K562 (cell line): ENCODE results near the gene KIAA0513. TPM values are rescaled to one million over a fixed set of nuclear protein-coding genes. Genes with fewer than 3 reads are reported as not detected.

ENCODE experiments used
- ATF3 ChIP-seq, 2 experiments: fragments of 450-650 bp in 1 of 2; sonication (generic) in 1 of 2; formaldehyde crosslinking in 1 of 2; IDR thresholded peaks in 1 of 2; conservative IDR thresholded peaks in 1 of 2; 2 replicates each; pipeline versions ENCODE4 v1.6.1 to v1.8.1; 2016 to 2023; ENCODE audit warnings: mild to moderate bottlenecking in 2 of 2, moderate library complexity in 2 of 2, inconsistent platforms in 1 of 2, missing genetic modification reagents in 1 of 2
- CEBPG ChIP-seq, 3 experiments: fragments of 200-800 bp in 1 of 3; sonication (Bioruptor generic) in 1 of 3; sonication (generic) in 1 of 3; formaldehyde crosslinking in 1 of 3; IDR thresholded peaks in 2 of 3; conservative IDR thresholded peaks in 1 of 3; 2 replicates each; pipeline versions ENCODE4 v1.6.1 to v1.8.0; 2016 to 2022; ENCODE audit warnings: missing compliant biosample characterization in 2 of 3, missing genetic modification characterization in 2 of 3, mild to moderate bottlenecking in 1 of 3, missing genetic modification reagents in 1 of 3
- HSF4 ChIP-seq: fragments of 250-450 bp; sonication (Bioruptor Pico); IDR thresholded peaks from 2 replicates; pipeline ENCODE4 v2.1.2; 2022; ENCODE audit warnings: mild to moderate bottlenecking, moderate library complexity, borderline replicate concordance
- ILK ChIP-seq: fragments of 450-650 bp; IDR thresholded peaks from 2 replicates; pipeline ENCODE4 v1.6.1; 2016; ENCODE audit warnings: missing genetic modification characterization, low read depth, mild to moderate bottlenecking, missing compliant biosample characterization, moderate library complexity, borderline replicate concordance
- KDM5B ChIP-seq: fragments of 200-600 bp; sonication (generic); IDR thresholded peaks from 2 replicates; pipeline ENCODE4 v1.6.1; 2012; ENCODE audit warnings: low read depth, mild to moderate bottlenecking, moderate library complexity, low read length, control low read depth, inconsistent platforms; ENCODE audit not compliant: insufficient replicate concordance
- LCOR ChIP-seq: sonication (generic); formaldehyde crosslinking; IDR thresholded peaks from 2 replicates; pipeline ENCODE4 v1.8.0; 2022; ENCODE audit warnings: mild to moderate bottlenecking, missing genetic modification reagents
- MTA1 ChIP-seq: fragments of 450-650 bp; IDR thresholded peaks from 2 replicates; pipeline ENCODE4 v1.6.1; 2017; ENCODE audit warnings: borderline replicate concordance
- POLR3A ChIP-seq: IDR thresholded peaks from 2 replicates; pipeline ENCODE4 v1.6.1; 2011; ENCODE audit warnings: borderline replicate concordance, mild to moderate bottlenecking, moderate library complexity; ENCODE audit not compliant: insufficient read length, insufficient read depth; ENCODE audit errors: extremely low read depth
- RBM25 ChIP-seq: fragments of 200-400 bp; formaldehyde crosslinking; IDR thresholded peaks from 2 replicates; pipeline ENCODE4 v1.6.1; 2018; ENCODE audit warnings: low read length, low read depth, moderate library complexity; ENCODE audit not compliant: severe bottlenecking
- SMARCA5 ChIP-seq: fragments of 450-650 bp; IDR thresholded peaks from 2 replicates; pipeline ENCODE4 v1.6.1; 2016
- ZBTB26 ChIP-seq: fragments of 450-650 bp; formaldehyde crosslinking; IDR thresholded peaks from 2 replicates; pipeline ENCODE4 v1.4.0; 2022; ENCODE audit warnings: missing genetic modification characterization
- ZFPM2 ChIP-seq: fragments of 250-450 bp; sonication (Bioruptor Pico); IDR thresholded peaks from 2 replicates; pipeline ENCODE4 v1.5.1; 2022; ENCODE audit warnings: mild to moderate bottlenecking
- ZNF146 ChIP-seq: IDR thresholded peaks from one replicate; pipeline ENCODE4 v1.6.1; 2018; ENCODE audit warnings: missing compliant biosample characterization; ENCODE audit not compliant: unreplicated experiment
- polyA plus RNA-seq, 8 experiments: library from polyadenylated mRNA; depleted of rRNA in 4 of 8; stranded (reverse) in 5 of 8; unstranded in 3 of 8; fragments of >200 nt; fragmentation: Nextera tagmentation in 2 of 8; fragmentation: Illumina TruSeq in 1 of 8; extraction: Ambion mirVana in 2 of 8; extraction: Trizol in 1 of 8; gene quantifications; 2 replicates each; pipeline versions ENCODE4 v1.2.1 to v1.2.3, GENCODE V29; 2011 to 2014; ENCODE audit warnings: inconsistent platforms in 1 of 8, missing spikeins in 1 of 8
- total RNA-seq, 7 experiments: library from RNA; depleted of rRNA in 6 of 7; stranded (reverse); fragments of >200 nt in 6 of 7; fragmentation: Illumina TruSeq in 2 of 7; extraction: Trizol in 2 of 7; gene quantifications; 2 replicates each; pipeline versions ENCODE4 v1.2.1 to v1.2.3, GENCODE V29; 2011 to 2021; ENCODE audit warnings: low replicate concordance in 1 of 7
- TF ChIP-seq, protein P1 (sequence below): fragments of 450-650 bp; IDR thresholded peaks from 2 replicates; pipeline ENCODE4 v1.6.1; 2016; ENCODE audit warnings: antibody characterized with exemption

KIAA0513 gene
- total and polyA plus RNA-seq, 9 of the 15 experiments (the other 6 are each of a cell fraction or from before 2014, with no cell fraction given): 0.18 to 13.7 (median 10.2) TPM

DNA sequence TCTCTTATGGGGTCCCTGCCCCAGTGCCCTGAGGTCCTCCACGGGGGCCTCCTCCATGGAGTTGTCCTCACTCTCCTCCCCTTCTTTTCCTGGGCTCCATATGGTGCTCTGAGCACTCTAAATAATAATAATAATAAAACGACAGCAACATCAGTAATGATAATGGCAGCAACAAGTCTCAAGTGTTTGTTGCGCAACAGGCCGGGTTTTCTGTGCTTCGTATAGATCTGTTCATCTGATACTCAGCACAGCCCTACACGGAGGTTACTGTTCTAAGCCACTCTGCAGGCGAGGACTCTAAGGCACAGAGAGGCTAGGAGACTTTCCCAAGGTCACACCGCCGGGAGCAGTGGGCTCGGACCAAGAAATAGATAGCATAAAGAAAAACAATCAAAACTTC lies 71.0 kb downstream of the KIAA0513 start (continued):
- TF ChIP-seq RBM25 (no peak), LCOR (no peak), CEBPG (CRISPR knock-in tag; IDR thresholded peaks at IDR 0.05) (peak; percentile 92), CEBPG (tag; conservative IDR thresholded peaks at IDR 0.05 in 1 of 2, IDR thresholded peaks at IDR 0.05 in 1 of 2) (peak; percentile 95 to 100), HSF4 (no peak), ZBTB26 (CRISPR knock-in tag) (no peak), ATF3 (IDR thresholded peaks at IDR 0.05) (peak; percentile 34; the same call in 1 of the 2 replicates), ATF3 (CRISPR knock-in tag; conservative IDR thresholded peaks at IDR 0.05) (no peak), KDM5B (no peak), ILK (tag) (no peak), SMARCA5 (0 out of 2 replicates have a peak, but pooled peaks have one; percentile 13), MTA1 (no peak), POLR3A (no peak), ZFPM2 (CRISPR knock-in tag) (no peak), ZNF146 (CRISPR knock-in tag) (no peak)
- TF ChIP-seq, protein P1, sequence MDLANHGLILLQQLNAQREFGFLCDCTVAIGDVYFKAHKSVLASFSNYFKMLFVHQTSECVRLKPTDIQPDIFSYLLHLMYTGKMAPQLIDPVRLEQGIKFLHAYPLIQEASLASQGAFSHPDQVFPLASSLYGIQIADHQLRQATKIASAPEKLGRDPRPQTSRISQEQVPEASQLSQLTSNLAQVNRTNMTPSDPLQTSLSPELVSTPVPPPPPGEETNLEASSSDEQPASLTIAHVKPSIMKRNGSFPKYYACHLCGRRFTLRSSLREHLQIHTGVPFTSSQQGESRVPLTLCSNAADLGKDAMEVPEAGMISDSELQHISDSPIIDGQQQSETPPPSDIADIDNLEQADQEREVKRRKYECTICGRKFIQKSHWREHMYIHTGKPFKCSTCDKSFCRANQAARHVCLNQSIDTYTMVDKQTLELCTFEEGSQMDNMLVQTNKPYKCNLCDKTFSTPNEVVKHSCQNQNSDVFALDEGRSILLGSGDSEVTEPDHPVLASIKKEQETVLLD: no peak
- TF ChIP-seq, all 486 proteins: peak for 6
